Astrocyte of the spinal cord (primary cell): ENCODE measurements around the gene GOLGA1.

Experiments
- DNase-seq: peaks from one replicate; pipeline ENCODE4 v3.0.0; 2011; ENCODE audit warnings: low read depth, low spot score
- H3K4me3 ChIP-seq: 2 replicates; pipeline ENCODE4 v1.5.1; 2011; ENCODE audit warnings: low read depth, mild to moderate bottlenecking, low read length, moderate library complexity
- in situ Hi-C: cut with HindIII; loops from 2 replicates; pipeline ENCODE4 v1.10.0; 2017; ENCODE audit warnings: low sequenced_read_pairs
- TF ChIP-seq, protein P1 (sequence below): IDR thresholded peaks from 2 replicates; pipeline ENCODE4 v1.5.1; 2012; ENCODE audit warnings: low read depth, mild to moderate bottlenecking, low read length, inconsistent platforms

The GOLGA1 gene

DNA sequence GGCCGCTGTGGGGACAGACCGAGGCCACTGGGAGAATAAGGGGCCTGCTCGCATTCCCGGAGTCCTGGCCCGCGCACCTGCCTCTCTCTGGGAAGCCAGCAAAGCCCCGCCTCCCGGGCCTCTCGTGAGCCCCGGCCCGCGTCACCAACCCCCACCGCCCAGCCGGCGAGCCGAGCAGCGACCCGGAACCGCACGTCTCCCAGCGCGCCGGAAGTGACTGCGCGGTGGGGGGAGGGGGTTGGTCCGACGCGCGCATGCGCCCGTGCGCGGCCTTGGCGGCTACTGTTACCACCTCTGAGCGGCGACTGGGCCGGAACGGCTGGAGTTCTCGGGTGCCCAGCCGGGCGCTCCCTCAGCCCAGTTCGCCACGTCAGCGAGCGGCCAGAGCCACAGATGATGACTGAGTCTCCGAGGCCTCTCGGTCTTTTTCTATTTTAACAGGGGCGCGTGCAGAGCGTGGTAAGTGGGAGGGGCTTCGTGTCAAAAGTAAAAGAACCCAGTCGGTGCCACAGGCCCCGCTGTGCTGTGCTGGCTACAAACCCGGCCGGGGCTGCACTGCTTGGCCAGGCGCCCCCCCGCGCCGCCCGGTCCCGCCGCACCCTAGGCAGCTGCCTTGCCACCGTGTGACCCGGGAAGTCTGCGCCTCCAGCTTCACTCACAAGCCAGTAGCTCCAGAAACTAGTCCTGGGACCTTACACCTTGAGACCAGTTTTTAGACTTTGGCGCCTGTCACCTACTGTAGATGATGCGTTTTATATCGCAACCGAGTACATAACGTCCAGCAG is at the start of gene GOLGA1:
GOLGA1 (minus strand) TSS at position 190 of the 785 bp plus-strand sequence. CDS start 2,372 bp downstream, outside the sequence.
- DNase-seq: peak; percentile 95
- TF ChIP-seq, protein P1, sequence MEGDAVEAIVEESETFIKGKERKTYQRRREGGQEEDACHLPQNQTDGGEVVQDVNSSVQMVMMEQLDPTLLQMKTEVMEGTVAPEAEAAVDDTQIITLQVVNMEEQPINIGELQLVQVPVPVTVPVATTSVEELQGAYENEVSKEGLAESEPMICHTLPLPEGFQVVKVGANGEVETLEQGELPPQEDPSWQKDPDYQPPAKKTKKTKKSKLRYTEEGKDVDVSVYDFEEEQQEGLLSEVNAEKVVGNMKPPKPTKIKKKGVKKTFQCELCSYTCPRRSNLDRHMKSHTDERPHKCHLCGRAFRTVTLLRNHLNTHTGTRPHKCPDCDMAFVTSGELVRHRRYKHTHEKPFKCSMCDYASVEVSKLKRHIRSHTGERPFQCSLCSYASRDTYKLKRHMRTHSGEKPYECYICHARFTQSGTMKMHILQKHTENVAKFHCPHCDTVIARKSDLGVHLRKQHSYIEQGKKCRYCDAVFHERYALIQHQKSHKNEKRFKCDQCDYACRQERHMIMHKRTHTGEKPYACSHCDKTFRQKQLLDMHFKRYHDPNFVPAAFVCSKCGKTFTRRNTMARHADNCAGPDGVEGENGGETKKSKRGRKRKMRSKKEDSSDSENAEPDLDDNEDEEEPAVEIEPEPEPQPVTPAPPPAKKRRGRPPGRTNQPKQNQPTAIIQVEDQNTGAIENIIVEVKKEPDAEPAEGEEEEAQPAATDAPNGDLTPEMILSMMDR: no peak
- in situ Hi-C loops: no loop called here
- H3K4me3 ChIP-seq: peak within 1 kb of the TSS; percentile 87

DNA sequence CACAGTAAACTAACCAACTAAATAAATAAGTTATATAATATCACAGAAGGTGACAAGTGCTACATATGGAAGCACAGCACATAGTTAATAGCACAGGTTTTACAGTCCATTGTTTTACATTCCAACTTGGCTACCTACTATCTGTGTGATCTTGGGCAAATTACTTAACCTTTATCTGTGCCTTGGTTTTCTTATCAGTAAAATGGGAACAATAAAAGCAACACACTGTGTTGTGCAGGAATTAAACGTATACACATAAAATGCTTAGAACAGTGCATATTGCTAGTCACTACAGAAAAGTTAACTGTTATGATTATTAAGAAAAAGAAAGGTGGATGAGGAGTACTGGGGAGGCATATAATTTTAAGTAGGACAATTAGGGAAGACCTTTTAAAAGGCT is 42.8 kb upstream of the GOLGA1 start:
- in situ Hi-C loops: no loop called here

GRCh38 chr9:124980431-124980830 is 39.5 kb upstream of the GOLGA1 start:
- no peak for DNase-seq
- H3K4me3 ChIP-seq: no peak overlapping the region
- in situ Hi-C loops: no loop called here
- TF ChIP-seq, protein P1: no peak

More for the DNA sequence above, 42.8 kb upstream of the GOLGA1 start:
- DNase-seq: no peak
- no peak overlapping the region for H3K4me3 ChIP-seq
- TF ChIP-seq, protein P1: no peak

DNA sequence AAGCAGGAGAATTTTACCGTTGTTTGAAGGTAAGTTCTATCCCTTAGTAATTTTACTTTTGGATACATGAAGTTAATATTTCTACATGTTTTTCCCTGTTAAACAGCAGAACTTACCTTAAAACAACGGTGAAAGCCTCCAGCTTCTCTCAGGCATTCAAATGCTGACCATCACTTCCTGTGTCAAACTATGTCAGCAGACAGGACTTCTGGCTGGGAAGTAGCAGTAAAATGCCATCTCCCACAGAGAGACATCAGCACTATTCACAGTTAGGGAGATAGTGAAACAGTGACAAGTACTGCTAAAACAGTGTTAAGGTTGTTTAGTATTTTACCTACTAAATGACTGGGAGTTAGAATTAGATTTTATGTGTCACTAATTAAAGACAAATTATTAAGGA is 34.2 kb upstream of the GOLGA1 start:
- TF ChIP-seq, protein P1: no peak
- no peak overlapping the region for H3K4me3 ChIP-seq
- in situ Hi-C loops: no loop called here
- peak; percentile 23 for DNase-seq

GRCh38 chr9:124973807-124974206 is 32.9 kb upstream of the GOLGA1 start:
- DNase-seq: no peak
- in situ Hi-C loops: no loop called here
- TF ChIP-seq, protein P1: no peak
- H3K4me3 ChIP-seq: no peak overlapping the region

GRCh38 chr9:124972241-124972770 is 31.4 kb upstream of the GOLGA1 start:
- in situ Hi-C loops: no loop called here
- TF ChIP-seq, protein P1: no peak
- no peak overlapping the region for H3K4me3 ChIP-seq
- DNase-seq: no peak
